Measurements from ENCODE around the gene SOX18. TPM values are rescaled to one million over a fixed set of nuclear protein-coding genes. Genes with fewer than 3 reads are reported as not detected.

SOX18 gene
- total and polyA plus RNA-seq, 2 of the 4 experiments (the other 2 are of a cell fraction), result not detected

DNA sequence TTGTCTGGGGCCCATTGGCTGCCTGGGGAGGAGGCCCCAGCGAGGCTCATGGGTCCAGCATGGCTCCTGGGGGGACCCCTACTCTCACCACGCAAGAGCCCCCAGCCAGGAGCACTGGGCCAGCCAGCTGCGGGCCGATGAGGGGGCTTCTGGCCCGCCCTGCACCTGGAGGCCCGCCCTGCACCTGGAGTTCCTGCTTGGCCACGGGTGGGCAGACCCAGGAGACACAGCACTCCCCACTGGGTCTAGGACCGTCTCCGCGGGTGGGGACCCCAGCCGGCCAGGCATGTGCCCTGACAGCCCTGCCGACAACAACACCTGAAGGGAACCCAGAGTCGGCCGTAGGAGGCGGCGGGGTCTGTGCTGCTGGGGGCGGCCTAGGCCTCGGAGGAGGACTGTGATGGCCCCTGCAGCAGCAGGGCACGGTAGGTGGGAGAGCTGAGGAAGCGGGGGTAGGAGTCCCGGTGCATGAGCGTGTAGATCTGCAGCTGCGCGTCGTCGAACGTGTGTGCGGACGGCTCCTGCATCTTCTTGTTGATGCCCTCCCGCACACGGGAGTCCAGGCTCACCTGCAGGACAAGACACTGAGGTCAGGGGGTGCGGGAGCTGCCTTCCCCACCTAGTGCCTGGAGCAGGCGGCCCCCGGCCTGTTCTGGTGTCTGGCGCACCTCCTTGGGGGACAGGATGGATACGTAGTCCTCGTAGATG is 24.2 kb upstream of the SOX18 start:
- Histone ChIP-seq H3K27me3 (ENCODE audit: control insufficient read depth, insufficient read depth, low read length) (no peaks in the 10 kb centered on the region), H3K18ac (ENCODE audit: low read depth, low read length) (no peak overlapping the region), H4K8ac (ENCODE audit: low read depth in 2 of 2, low read length in 2 of 2) (no peak overlapping the region), H2AK5ac (ENCODE audit: low read depth, low read length) (no peak overlapping the region), H3K9me3 (ENCODE audit: control insufficient read depth, insufficient read depth, low read length) (no peaks in the 10 kb centered on the region), H3K4me1 (ENCODE audit: control insufficient read depth, insufficient read depth, low read length) (peaks cover 6% of the 10 kb centered on the region), H3K56ac (ENCODE audit: extremely low read depth, insufficient read depth, low read length) (no peak overlapping the region), H3K27ac (ENCODE audit: insufficient read depth, low read length) (no peak overlapping the region), H3K36me3 (ENCODE audit: control insufficient read depth, insufficient read depth, low read length) (peaks cover 26% of the 10 kb centered on the region; the same call in 1 of the 2 replicates), H2AK9ac (replicated peaks; ENCODE audit: low read depth, low read length, poor library complexity) (peak overlapping the region; percentile 65), H3K9me1 (ENCODE audit: insufficient read depth, low read length) (no peaks in the 10 kb centered on the region), H2BK120ac (ENCODE audit: low read depth, low read length) (no peak overlapping the region), H2BK15ac (ENCODE audit: low read depth, low read length) (no peak overlapping the region), H4K5ac (ENCODE audit: low read depth, low read length) (no peak overlapping the region), H2BK20ac (ENCODE audit: low read depth, low read length) (no peak overlapping the region), H3K4me2 (ENCODE audit: low read depth, low read length) (no peak overlapping the region), H3K79me1 (ENCODE audit: low read depth in 1 of 2, low read length in 2 of 2) (peaks cover 3 to 5% of the 10 kb centered on the region in 2 experiments; a peak in 3 of 4 replicates), H3K4ac (ENCODE audit: low read depth, low read length) (no peak overlapping the region), H3K4me3 (ENCODE audit: insufficient read depth, low read depth, low read length) (no peak overlapping the region), H3K9ac (ENCODE audit: low read depth, low read length) (no peak overlapping the region), H4K91ac (ENCODE audit: insufficient read depth, low read depth, low read length) (no peak overlapping the region), H3K23ac (ENCODE audit: low read depth, low read length) (no peak overlapping the region), H2AFZ (replicated peaks; ENCODE audit: low read length, poor library complexity) (no peak overlapping the region), H4K20me1 (ENCODE audit: insufficient read depth, low read length) (no peaks in the 10 kb centered on the region; the same call in none of the 2 replicates), H3K14ac (replicated peaks; ENCODE audit: low read depth, low read length) (no peak overlapping the region), H2BK5ac (ENCODE audit: low read depth, low read length, poor library complexity, severe bottlenecking) (no peak overlapping the region)
- POLR2A ChIA-PET (ENCODE audit: unreplicated experiment), result interaction anchor here (0.8 kb wide), 1 partner anchor 11 kb away, joined by 3 read pairs; the partner anchor contains the start of gene TCEA2
- CTCF ChIA-PET, result interaction anchor here (0.6 kb wide), 1 partner anchor 65 kb away, joined by 3 read pairs; no protein-coding TSS in a partner anchor
- TF ChIP-seq MAZ (IDR thresholded peaks at IDR 0.05; ENCODE audit: borderline replicate concordance, low read depth, low read length), result no peak
- no peak for TF ChIP-seq RCOR1 (IDR thresholded peaks at IDR 0.05; ENCODE audit: insufficient replicate concordance, low read length)
- no TSS peak for BruUV-seq (replicated peaks)
- in situ Hi-C loops (cut with MboI; ENCODE audit: low sequenced_read_pairs) (no loop called here), dilution Hi-C loops (cut with HindIII; ENCODE audit: low sequenced_read_pairs, unreplicated experiment) (no loop called here), intact Hi-C loops (cut with micrococcal nuclease) (no loop called here)
- 89% methylated on average over 13 of the region's 37 CpGs; no CpG with 5 or more reads in 1 of the 2 experiments for WGBS, 2 experiments (ENCODE audit: extremely low coverage in 2 of 2, insufficient read length in 1 of 2)
- ATAC-seq (ENCODE audit: low read depth), result no peak
- DNase-seq, result no peak
